Fibroblast of lung (primary cell): ENCODE measurements around the gene CDCA4. TPM values are rescaled to one million over a fixed set of nuclear protein-coding genes. Genes with fewer than 3 reads are reported as not detected.
"Not testable (repeated sequence)": the region's sequence is repeated elsewhere in the genome, so short reads cannot be mapped to it uniquely, and the experiment has no call there.

ENCODE experiments used
- DNase-seq, 2 donors: peaks; one replicate each; pipeline versions ENCODE4 v3.0.0 to v3.0.0-alpha.2; 2010; ENCODE audit warnings: low read depth in 2 of 2
- H2AFZ ChIP-seq: 2 replicates; pipeline ENCODE4 v1.5.1; 2012; ENCODE audit warnings: low read length, control low read depth, inconsistent platforms
- H3K27ac ChIP-seq: 2 replicates; pipeline ENCODE4 v1.5.1; 2011; ENCODE audit warnings: low read length, control low read depth; ENCODE audit not compliant: insufficient read depth
- H3K27me3 ChIP-seq: 2 replicates; pipeline ENCODE4 v1.5.1; 2011; ENCODE audit warnings: mild to moderate bottlenecking, low read length; ENCODE audit not compliant: control insufficient read depth, insufficient read depth
- H3K36me3 ChIP-seq: 2 replicates; pipeline ENCODE4 v1.5.1; 2011; ENCODE audit warnings: low read length; ENCODE audit not compliant: control insufficient read depth, insufficient read depth
- H3K4me1 ChIP-seq: 2 replicates; pipeline ENCODE4 v1.5.1; 2011; ENCODE audit warnings: low read length; ENCODE audit not compliant: control insufficient read depth, insufficient read depth; ENCODE audit errors: extremely low read depth
- H3K4me2 ChIP-seq: 2 replicates; pipeline ENCODE4 v1.5.1; 2011; ENCODE audit warnings: low read length, control low read depth; ENCODE audit not compliant: insufficient read depth; ENCODE audit errors: extremely low read depth
- H3K4me3 ChIP-seq, 4 experiments: fragments of 200-600 bp in 1 of 4; sonication (generic) in 1 of 4; replicated peaks in 1 of 4; 2 replicates each; pipeline ENCODE4 v1.5.1; 2011 to 2016; ENCODE audit warnings: low read length in 4 of 4, low read depth in 3 of 4, mild to moderate bottlenecking in 3 of 4, control low read depth in 2 of 4, inconsistent platforms in 1 of 4, mixed read lengths in 1 of 4; ENCODE audit not compliant: insufficient read depth in 1 of 4; ENCODE audit errors: control extremely low read depth in 1 of 4
- H3K79me2 ChIP-seq: 2 replicates; pipeline ENCODE4 v1.5.1; 2012; ENCODE audit warnings: mild to moderate bottlenecking, low read length, inconsistent platforms; ENCODE audit not compliant: control insufficient read depth, insufficient read depth
- H3K9ac ChIP-seq: 2 replicates; pipeline ENCODE4 v1.5.1; 2011; ENCODE audit warnings: mild to moderate bottlenecking, low read length, control low read depth; ENCODE audit not compliant: insufficient read depth
- H3K9me3 ChIP-seq: 2 replicates; pipeline ENCODE4 v1.5.1; 2012; ENCODE audit warnings: low read depth, low read length; ENCODE audit not compliant: control insufficient read depth, insufficient read depth
- H4K20me1 ChIP-seq: 2 replicates; pipeline ENCODE4 v1.5.1; 2011; ENCODE audit warnings: low read length; ENCODE audit not compliant: control insufficient read depth, insufficient read depth; ENCODE audit errors: extremely low read depth
- EZH2 ChIP-seq: IDR thresholded peaks from 2 replicates; pipeline ENCODE4 v1.5.1; 2012; ENCODE audit warnings: low read length, control low read depth, mild to moderate bottlenecking; ENCODE audit errors: missing control alignments
- polyA plus RNA-seq, 2 donors: library from polyadenylated mRNA; depleted of rRNA in 1 of 2; stranded (reverse) in 1 of 2; unstranded in 1 of 2; fragments of >200 nt; gene quantifications; 2 replicates each; pipeline ENCODE4 v1.2.1, GENCODE V29; 2011 to 2012; ENCODE audit warnings: missing spikeins in 1 of 2
- total RNA-seq: library from RNA; depleted of rRNA; stranded (reverse); fragments of >200 nt; gene quantifications from 2 replicates; pipeline ENCODE4 v1.2.1, GENCODE V29; 2014

Gene CDCA4
- total and polyA plus RNA-seq, 2 donors (not counting 1 experiment from before 2014, with no cell fraction given), result 7.9 to 8.0 TPM

DNA sequence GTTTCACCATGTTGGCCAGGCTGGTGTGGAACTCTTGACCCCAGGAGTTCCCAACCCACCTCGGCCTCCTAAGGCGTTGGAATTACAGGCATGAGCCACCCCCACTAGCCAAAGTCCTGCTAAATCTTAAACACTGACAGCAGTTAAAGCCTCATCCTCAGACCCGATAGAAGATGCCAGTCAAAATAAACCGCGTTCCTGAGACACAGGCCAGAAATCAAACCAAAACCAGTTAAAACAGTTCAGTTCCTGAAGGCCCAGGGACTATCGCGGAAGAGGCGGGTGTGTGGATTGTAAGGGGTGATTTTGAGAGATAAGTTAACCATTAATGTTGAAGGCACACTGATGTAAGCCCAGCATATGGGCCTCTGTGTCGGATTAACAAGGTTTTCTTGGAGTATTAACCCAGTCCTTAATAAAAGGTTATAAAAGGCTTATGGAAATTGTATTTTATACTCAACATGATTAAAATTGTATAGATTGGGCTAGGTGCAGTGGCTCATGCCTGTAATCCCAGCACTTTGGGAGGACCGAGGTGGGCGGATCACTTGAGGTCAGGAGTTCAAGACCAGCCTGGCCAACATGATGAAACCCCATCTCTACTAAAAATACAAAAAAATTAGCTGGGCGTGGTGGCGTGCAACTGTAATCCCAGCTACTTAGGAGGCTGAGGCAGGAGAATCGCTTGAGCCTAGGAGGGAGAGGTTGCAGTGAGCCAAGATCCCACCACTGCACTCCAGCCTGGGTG, 18.7 kb upstream of the CDCA4 start:
- no peak overlapping the region for H3K9ac ChIP-seq
- H3K27ac ChIP-seq, result no peak overlapping the region
- no peaks in the 10 kb centered on the region for H4K20me1 ChIP-seq
- H3K4me1 ChIP-seq, result no peaks in the 10 kb centered on the region
- H3K4me3 ChIP-seq, result no peak overlapping the region
- no peaks in the 10 kb centered on the region for H3K27me3 ChIP-seq
- no peak for DNase-seq
- H3K4me2 ChIP-seq, result no peak overlapping the region
- H3K36me3 ChIP-seq, result no peaks in the 10 kb centered on the region
- no peak for TF ChIP-seq EZH2
- no peaks in the 10 kb centered on the region for H3K9me3 ChIP-seq
- no peak overlapping the region for H2AFZ ChIP-seq
- no peaks in the 10 kb centered on the region for H3K79me2 ChIP-seq

DNA sequence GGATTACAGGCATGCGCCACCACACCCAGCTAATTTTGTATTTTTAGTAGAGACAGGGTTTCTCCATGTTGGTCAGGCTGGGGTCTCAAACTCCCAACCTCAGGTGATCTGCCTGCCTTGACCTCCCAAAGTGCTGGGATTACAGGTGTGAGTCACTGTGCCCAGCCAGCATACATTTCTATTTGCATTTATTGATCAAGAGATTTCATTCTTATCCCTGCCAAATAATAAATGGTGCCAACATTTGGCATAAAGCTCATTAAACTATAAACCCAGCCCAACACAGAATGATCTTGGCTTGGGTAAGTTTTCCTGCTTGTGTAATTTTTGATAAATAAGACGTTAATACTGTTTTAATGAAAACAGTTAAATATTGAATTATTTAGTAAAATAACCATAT, 14.7 kb upstream of the CDCA4 start:
- not testable (repeated sequence) for H2AFZ ChIP-seq, H4K20me1 ChIP-seq, H3K27me3 ChIP-seq, H3K9me3 ChIP-seq, H3K4me1 ChIP-seq, DNase-seq, H3K9ac ChIP-seq, H3K4me2 ChIP-seq, H3K27ac ChIP-seq, H3K79me2 ChIP-seq, H3K4me3 ChIP-seq, H3K36me3 ChIP-seq

DNA sequence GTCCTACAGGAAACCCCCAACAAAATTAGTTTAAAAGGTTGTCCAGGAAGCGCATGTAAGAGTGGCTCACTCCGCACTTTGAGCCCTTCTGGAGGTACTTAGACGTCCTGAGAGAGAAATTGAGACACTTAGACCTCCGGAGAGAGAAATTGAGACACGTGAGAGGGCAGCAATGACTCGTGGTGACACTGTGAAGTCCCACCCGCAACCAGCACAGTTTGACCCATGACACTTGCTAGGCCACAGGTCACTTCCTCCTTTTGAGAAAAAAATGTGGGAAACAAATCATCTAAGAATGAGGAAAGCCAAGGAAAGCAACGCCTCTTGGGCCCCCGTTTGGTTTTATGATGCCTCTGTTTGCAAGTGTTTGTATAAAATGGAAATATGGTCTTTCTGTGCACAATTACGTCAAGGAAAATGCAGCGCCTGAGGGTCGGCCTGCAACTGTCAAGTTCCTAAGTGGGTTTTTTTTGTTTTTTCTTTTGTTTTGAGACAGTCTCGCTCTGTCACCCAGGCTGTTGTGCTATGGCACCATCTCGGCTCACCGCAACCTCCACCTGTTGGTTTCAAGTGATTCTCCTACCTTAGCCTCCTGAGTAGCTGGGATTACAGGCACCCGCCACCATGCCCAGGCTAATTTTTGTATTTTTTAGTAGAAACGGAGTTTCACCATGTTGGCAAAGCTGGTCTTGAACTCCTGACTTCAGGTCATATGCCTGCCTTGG, 13.6 kb upstream of the CDCA4 start:
- Histone ChIP-seq H3K4me3 (no peak overlapping the region), H3K79me2 (no peaks in the 10 kb centered on the region), H3K4me1 (no peaks in the 10 kb centered on the region), H2AFZ (no peak overlapping the region), H3K4me2 (no peak overlapping the region), H4K20me1 (no peaks in the 10 kb centered on the region), H3K27ac (no peak overlapping the region), H3K27me3 (peaks cover 4% of the 10 kb centered on the region), H3K36me3 (no peaks in the 10 kb centered on the region), H3K9ac (no peak overlapping the region), H3K9me3 (no peaks in the 10 kb centered on the region)
- TF ChIP-seq EZH2, result no peak
- no peak for DNase-seq

DNA sequence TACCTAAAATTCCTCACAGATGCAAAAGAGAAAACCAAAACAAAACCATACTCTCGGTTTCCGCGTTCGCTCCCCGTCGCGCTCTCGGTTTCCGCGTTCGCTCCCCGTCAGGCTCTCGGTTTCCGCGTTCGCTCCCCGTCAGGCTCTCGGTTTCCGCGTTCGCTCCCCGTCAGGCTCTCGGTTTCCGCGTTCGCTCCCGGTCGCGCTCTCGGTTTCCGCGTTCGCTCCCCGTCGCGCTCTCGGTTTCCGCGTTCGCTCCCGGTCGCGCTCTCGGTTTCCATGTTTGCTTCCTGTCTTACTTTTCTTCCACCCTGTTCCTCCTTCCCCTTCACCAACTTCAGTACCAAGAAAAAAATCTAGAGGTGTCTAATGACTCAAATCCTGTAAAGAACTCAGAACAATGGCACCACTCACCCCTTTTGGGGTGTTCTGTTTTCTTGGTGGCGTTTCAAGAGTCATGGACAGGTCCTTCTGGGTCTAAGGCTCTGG, 12.6 kb upstream of the CDCA4 start:
- not testable (repeated sequence) for DNase-seq, H4K20me1 ChIP-seq, H3K36me3 ChIP-seq, H3K27me3 ChIP-seq, H3K9me3 ChIP-seq, H3K27ac ChIP-seq, H3K9ac ChIP-seq, H3K79me2 ChIP-seq, H3K4me1 ChIP-seq, H3K4me2 ChIP-seq
- peak overlapping the region; percentile 35 for H2AFZ ChIP-seq
- peak overlapping the region; percentile 19 to 58 (median 36) for H3K4me3 ChIP-seq

DNA sequence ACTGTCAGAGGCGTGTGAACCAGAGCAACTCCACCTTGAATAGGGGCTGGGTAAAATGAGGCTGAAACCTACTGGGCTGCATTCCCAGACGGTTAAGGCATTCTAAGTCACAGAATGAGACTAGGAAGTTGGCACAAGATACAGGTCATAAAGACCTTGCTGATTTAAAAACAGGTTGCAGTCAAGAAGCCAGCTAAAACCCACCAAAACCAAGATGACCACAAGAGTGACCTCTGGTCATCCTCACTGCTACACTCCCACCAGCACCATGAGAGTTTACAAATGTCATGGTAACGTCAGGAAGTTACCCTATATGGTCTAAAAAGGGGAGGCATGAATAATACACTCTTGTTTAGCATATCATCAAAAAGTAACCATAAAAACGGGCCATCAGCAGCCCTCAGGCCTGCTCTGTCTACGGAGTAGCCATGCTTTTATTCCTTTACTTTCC, 11.6 kb upstream of the CDCA4 start:
- not testable (repeated sequence) for H2AFZ ChIP-seq, H3K36me3 ChIP-seq, H3K27me3 ChIP-seq, H3K9ac ChIP-seq, H3K9me3 ChIP-seq, H3K4me3 ChIP-seq, H3K79me2 ChIP-seq, H3K4me2 ChIP-seq, H3K4me1 ChIP-seq, H3K27ac ChIP-seq, H4K20me1 ChIP-seq
- peak in 1 of 2 donors; percentile 96 for DNase-seq
